GM23338 (cell line): ENCODE results near the gene TRAF3IP3. TPM values are rescaled to one million over a fixed set of nuclear protein-coding genes. Genes with fewer than 3 reads are reported as not detected.

Experiments
- ATAC-seq: fragments of 200-7000 bp; cut with Tn5 transposase; 3 replicates; pipeline ENCODE4 v1.9.1; 2020
- DNase-seq: peaks from one replicate; pipeline ENCODE4 v3.0.0-alpha.2; 2015; ENCODE audit warnings: low spot score
- H2AFZ ChIP-seq: fragments of 200-600 bp; sonication (generic); 2 replicates; pipeline ENCODE4 v1.8.0; 2016; ENCODE audit warnings: antibody characterized with exemption, mild to moderate bottlenecking, moderate library complexity
- H3F3A ChIP-seq: fragments of 200-600 bp; sonication (generic); replicated peaks from 2 replicates; pipeline ENCODE4 v1.8.0; 2017; ENCODE audit warnings: antibody characterized with exemption, mixed run types, low read depth
- H3K27ac ChIP-seq: fragments of 200-600 bp; sonication (generic); 2 replicates; pipeline ENCODE4 v1.6.1; 2016; ENCODE audit warnings: low read depth
- H3K27me3 ChIP-seq: fragments of 200-600 bp; sonication (generic); 2 replicates; pipeline ENCODE4 v1.8.0; 2016; ENCODE audit warnings: mild to moderate bottlenecking, mixed run types, moderate library complexity; ENCODE audit not compliant: insufficient read depth
- H3K36me3 ChIP-seq: fragments of 200-600 bp; sonication (generic); 2 replicates; pipeline ENCODE4 v1.8.0; 2016; ENCODE audit warnings: mild to moderate bottlenecking; ENCODE audit not compliant: insufficient read depth
- H3K4me1 ChIP-seq: fragments of 200-600 bp; sonication (generic); 2 replicates; pipeline ENCODE4 v1.8.0; 2016; ENCODE audit warnings: mild to moderate bottlenecking, moderate library complexity; ENCODE audit not compliant: insufficient read depth
- H3K4me2 ChIP-seq: fragments of 200-600 bp; sonication (generic); 2 replicates; pipeline ENCODE4 v1.7.1; 2017; ENCODE audit warnings: mixed run types
- H3K4me3 ChIP-seq: fragments of 200-600 bp; sonication (generic); 2 replicates; pipeline ENCODE4 v1.6.1; 2016; ENCODE audit warnings: mixed run types
- H3K79me2 ChIP-seq: fragments of 200-600 bp; sonication (generic); replicated peaks from 2 replicates; pipeline ENCODE4 v1.8.0; 2017; ENCODE audit warnings: mild to moderate bottlenecking; ENCODE audit not compliant: insufficient read depth
- H3K9me2 ChIP-seq: fragments of 200-600 bp; sonication (generic); 2 replicates; pipeline ENCODE4 v1.8.0; 2017; ENCODE audit not compliant: insufficient read depth
- H4K20me1 ChIP-seq: fragments of 200-600 bp; sonication (generic); replicated peaks from 2 replicates; pipeline ENCODE4 v1.8.0; 2017; ENCODE audit warnings: mild to moderate bottlenecking; ENCODE audit not compliant: insufficient read depth
- H3K27ac Mint-ChIP-seq: 2 replicates; pipeline ENCODE4 v1.8.0; 2020; ENCODE audit warnings: inconsistent platforms, mild to moderate bottlenecking, moderate library complexity, mixed read lengths
- H3K27me3 Mint-ChIP-seq: 3 replicates; pipeline ENCODE4 v1.8.0; 2022; ENCODE audit warnings: low read depth, mild to moderate bottlenecking, moderate library complexity, mixed read lengths, inconsistent platforms; ENCODE audit not compliant: insufficient read depth, poor library complexity
- H3K36me3 Mint-ChIP-seq: 3 replicates; pipeline ENCODE4 v1.8.0; 2021; ENCODE audit warnings: low read depth, mild to moderate bottlenecking, inconsistent platforms, moderate library complexity, mixed read lengths
- H3K4me1 Mint-ChIP-seq: 3 replicates; pipeline ENCODE4 v1.8.0; 2020; ENCODE audit warnings: mild to moderate bottlenecking, inconsistent platforms, mixed read lengths
- H3K4me3 Mint-ChIP-seq: 3 replicates; pipeline ENCODE4 v1.8.0; 2021; ENCODE audit warnings: moderate library complexity, mild to moderate bottlenecking, inconsistent platforms, mixed read lengths
- H3K9me3 Mint-ChIP-seq: 3 replicates; pipeline ENCODE4 v1.8.0; 2020; ENCODE audit warnings: moderate library complexity, mild to moderate bottlenecking, inconsistent platforms, mixed read lengths
- CREB1 ChIP-seq: fragments of 250-450 bp; sonication (Bioruptor Pico); IDR thresholded peaks from 2 replicates; pipeline ENCODE4 v1.5.0; 2020; ENCODE audit warnings: low read depth, mild to moderate bottlenecking, moderate library complexity
- EZH2 ChIP-seq: fragments of 200-600 bp; sonication (generic); IDR thresholded peaks from one replicate; pipeline ENCODE4 v1.8.0; 2017; ENCODE audit warnings: antibody characterized with exemption, mild to moderate bottlenecking, low read depth; ENCODE audit not compliant: unreplicated experiment
- EZH2phosphoT487 ChIP-seq: fragments of 200-600 bp; sonication (generic); IDR thresholded peaks from one replicate; pipeline ENCODE4 v1.8.1; 2018; ENCODE audit warnings: antibody characterized with exemption; ENCODE audit not compliant: unreplicated experiment
- JUNB ChIP-seq: IDR thresholded peaks from one replicate; pipeline ENCODE4 v1.6.1; 2016; ENCODE audit warnings: antibody characterized with exemption; ENCODE audit not compliant: unreplicated experiment
- NANOG ChIP-seq: IDR thresholded peaks from 2 replicates; pipeline ENCODE4 v1.6.1; 2016; ENCODE audit warnings: antibody characterized with exemption, borderline replicate concordance
- POLR2AphosphoS5 ChIP-seq: IDR thresholded peaks from 2 replicates; pipeline ENCODE4 v1.6.1; 2016; ENCODE audit warnings: antibody characterized with exemption, low read depth
- STAT1 ChIP-seq: IDR thresholded peaks from one replicate; pipeline ENCODE4 v1.6.1; 2016; ENCODE audit warnings: antibody characterized with exemption; ENCODE audit not compliant: unreplicated experiment
- ZNF114 ChIP-seq: fragments of 250-450 bp; sonication (Bioruptor Pico); IDR thresholded peaks from 2 replicates; pipeline ENCODE4 v1.5.0; 2020; ENCODE audit warnings: mild to moderate bottlenecking, moderate library complexity
- ZNF331 ChIP-seq: fragments of 250-450 bp; sonication (Bioruptor Pico); IDR thresholded peaks from 2 replicates; pipeline ENCODE4 v1.5.0; 2020; ENCODE audit warnings: low read depth, mild to moderate bottlenecking, moderate library complexity
- polyA plus RNA-seq: library from polyadenylated mRNA; unstranded; fragments of >200 nt; fragmentation: Nextera tagmentation; extraction: Ambion mirVana; gene quantifications from 2 replicates; pipeline ENCODE4 v1.2.1, GENCODE V29; 2016
- total RNA-seq: library from RNA; depleted of rRNA; stranded (reverse); fragments of >200 nt; shearing (Covaris generic); gene quantifications from 2 replicates; pipeline ENCODE4 v1.2.3, GENCODE V29; 2014
- TF ChIP-seq, protein P1 (sequence below), 2 experiments: fragments of 200-600 bp in 1 of 2; sonication (generic) in 1 of 2; conservative IDR thresholded peaks; 2 replicates each; pipeline versions ENCODE4 v1.5.1 to v1.6.1; 2016 to 2017; ENCODE audit warnings: antibody characterized with exemption in 2 of 2, low read depth in 2 of 2, mild to moderate bottlenecking in 2 of 2, moderate library complexity in 1 of 2
- TF ChIP-seq, protein P2 (sequence below): fragments of 250-450 bp; sonication (Bioruptor Pico); IDR thresholded peaks from 2 replicates; pipeline ENCODE4 v1.5.0; 2020; ENCODE audit warnings: mild to moderate bottlenecking, moderate library complexity
- TF ChIP-seq, protein P3 (sequence below): IDR thresholded peaks from one replicate; pipeline ENCODE4 v1.6.1; 2018; ENCODE audit warnings: antibody characterized with exemption; ENCODE audit not compliant: unreplicated experiment
- TF ChIP-seq, protein P4 (sequence below): IDR thresholded peaks from 2 replicates; pipeline ENCODE4 v1.6.1; 2016; ENCODE audit warnings: antibody characterized with exemption

Gene TRAF3IP3
- total and polyA plus RNA-seq, 2 experiments from 2014 or later: not detected

DNA sequence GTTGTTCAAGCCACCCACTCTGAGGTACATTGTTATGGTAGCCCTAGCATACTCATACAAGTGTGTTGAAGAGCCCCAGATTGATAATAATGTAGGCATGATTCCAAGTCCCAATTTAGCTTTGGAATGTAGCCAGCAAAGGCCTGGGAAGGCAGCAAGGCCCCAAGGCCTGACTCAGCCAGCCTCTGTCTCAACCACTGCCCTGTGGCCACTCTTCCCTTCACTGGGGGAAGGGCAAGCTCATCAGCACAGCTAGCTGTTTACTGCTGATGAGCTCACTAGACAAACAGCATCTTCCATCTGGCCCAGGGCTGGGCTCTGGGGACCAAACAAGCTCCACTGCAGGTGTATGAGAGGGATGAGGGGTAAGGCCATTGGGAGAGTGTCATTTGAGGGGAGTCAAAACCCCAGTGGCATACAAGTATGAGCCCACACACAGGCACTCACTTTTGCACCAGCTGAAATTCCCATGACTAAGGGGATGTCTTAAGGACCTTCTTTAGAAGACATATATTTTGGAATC, 52.3 kb downstream of the TRAF3IP3 start:
- H3K27me3 ChIP-seq: no peaks in the 10 kb centered on the region
- peaks cover 9% of the 10 kb centered on the region for H3K4me1 ChIP-seq
- no peak overlapping the region for H2AFZ ChIP-seq
- peaks cover 11% of the 10 kb centered on the region for H3K4me1 Mint-ChIP-seq
- H3K4me2 ChIP-seq: no peak overlapping the region
- no peak overlapping the region for H3K27ac ChIP-seq
- H3K36me3 Mint-ChIP-seq: no peaks in the 10 kb centered on the region
- no peak overlapping the region for H3K27ac Mint-ChIP-seq
- no peaks in the 10 kb centered on the region for H3K36me3 ChIP-seq
- no peaks in the 10 kb centered on the region for H3K9me3 Mint-ChIP-seq
- no peak for DNase-seq
- no peak for TF ChIP-seq EZH2phosphoT487
- no peak for TF ChIP-seq ZNF114 (CRISPR knock-in tag)
- TF ChIP-seq, protein P1, sequence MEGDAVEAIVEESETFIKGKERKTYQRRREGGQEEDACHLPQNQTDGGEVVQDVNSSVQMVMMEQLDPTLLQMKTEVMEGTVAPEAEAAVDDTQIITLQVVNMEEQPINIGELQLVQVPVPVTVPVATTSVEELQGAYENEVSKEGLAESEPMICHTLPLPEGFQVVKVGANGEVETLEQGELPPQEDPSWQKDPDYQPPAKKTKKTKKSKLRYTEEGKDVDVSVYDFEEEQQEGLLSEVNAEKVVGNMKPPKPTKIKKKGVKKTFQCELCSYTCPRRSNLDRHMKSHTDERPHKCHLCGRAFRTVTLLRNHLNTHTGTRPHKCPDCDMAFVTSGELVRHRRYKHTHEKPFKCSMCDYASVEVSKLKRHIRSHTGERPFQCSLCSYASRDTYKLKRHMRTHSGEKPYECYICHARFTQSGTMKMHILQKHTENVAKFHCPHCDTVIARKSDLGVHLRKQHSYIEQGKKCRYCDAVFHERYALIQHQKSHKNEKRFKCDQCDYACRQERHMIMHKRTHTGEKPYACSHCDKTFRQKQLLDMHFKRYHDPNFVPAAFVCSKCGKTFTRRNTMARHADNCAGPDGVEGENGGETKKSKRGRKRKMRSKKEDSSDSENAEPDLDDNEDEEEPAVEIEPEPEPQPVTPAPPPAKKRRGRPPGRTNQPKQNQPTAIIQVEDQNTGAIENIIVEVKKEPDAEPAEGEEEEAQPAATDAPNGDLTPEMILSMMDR (conservative IDR thresholded peaks at IDR 0.05; ENCODE audit: low read depth in 2 of 2): no peak
- TF ChIP-seq EZH2: no peak
- TF ChIP-seq, protein P2, sequence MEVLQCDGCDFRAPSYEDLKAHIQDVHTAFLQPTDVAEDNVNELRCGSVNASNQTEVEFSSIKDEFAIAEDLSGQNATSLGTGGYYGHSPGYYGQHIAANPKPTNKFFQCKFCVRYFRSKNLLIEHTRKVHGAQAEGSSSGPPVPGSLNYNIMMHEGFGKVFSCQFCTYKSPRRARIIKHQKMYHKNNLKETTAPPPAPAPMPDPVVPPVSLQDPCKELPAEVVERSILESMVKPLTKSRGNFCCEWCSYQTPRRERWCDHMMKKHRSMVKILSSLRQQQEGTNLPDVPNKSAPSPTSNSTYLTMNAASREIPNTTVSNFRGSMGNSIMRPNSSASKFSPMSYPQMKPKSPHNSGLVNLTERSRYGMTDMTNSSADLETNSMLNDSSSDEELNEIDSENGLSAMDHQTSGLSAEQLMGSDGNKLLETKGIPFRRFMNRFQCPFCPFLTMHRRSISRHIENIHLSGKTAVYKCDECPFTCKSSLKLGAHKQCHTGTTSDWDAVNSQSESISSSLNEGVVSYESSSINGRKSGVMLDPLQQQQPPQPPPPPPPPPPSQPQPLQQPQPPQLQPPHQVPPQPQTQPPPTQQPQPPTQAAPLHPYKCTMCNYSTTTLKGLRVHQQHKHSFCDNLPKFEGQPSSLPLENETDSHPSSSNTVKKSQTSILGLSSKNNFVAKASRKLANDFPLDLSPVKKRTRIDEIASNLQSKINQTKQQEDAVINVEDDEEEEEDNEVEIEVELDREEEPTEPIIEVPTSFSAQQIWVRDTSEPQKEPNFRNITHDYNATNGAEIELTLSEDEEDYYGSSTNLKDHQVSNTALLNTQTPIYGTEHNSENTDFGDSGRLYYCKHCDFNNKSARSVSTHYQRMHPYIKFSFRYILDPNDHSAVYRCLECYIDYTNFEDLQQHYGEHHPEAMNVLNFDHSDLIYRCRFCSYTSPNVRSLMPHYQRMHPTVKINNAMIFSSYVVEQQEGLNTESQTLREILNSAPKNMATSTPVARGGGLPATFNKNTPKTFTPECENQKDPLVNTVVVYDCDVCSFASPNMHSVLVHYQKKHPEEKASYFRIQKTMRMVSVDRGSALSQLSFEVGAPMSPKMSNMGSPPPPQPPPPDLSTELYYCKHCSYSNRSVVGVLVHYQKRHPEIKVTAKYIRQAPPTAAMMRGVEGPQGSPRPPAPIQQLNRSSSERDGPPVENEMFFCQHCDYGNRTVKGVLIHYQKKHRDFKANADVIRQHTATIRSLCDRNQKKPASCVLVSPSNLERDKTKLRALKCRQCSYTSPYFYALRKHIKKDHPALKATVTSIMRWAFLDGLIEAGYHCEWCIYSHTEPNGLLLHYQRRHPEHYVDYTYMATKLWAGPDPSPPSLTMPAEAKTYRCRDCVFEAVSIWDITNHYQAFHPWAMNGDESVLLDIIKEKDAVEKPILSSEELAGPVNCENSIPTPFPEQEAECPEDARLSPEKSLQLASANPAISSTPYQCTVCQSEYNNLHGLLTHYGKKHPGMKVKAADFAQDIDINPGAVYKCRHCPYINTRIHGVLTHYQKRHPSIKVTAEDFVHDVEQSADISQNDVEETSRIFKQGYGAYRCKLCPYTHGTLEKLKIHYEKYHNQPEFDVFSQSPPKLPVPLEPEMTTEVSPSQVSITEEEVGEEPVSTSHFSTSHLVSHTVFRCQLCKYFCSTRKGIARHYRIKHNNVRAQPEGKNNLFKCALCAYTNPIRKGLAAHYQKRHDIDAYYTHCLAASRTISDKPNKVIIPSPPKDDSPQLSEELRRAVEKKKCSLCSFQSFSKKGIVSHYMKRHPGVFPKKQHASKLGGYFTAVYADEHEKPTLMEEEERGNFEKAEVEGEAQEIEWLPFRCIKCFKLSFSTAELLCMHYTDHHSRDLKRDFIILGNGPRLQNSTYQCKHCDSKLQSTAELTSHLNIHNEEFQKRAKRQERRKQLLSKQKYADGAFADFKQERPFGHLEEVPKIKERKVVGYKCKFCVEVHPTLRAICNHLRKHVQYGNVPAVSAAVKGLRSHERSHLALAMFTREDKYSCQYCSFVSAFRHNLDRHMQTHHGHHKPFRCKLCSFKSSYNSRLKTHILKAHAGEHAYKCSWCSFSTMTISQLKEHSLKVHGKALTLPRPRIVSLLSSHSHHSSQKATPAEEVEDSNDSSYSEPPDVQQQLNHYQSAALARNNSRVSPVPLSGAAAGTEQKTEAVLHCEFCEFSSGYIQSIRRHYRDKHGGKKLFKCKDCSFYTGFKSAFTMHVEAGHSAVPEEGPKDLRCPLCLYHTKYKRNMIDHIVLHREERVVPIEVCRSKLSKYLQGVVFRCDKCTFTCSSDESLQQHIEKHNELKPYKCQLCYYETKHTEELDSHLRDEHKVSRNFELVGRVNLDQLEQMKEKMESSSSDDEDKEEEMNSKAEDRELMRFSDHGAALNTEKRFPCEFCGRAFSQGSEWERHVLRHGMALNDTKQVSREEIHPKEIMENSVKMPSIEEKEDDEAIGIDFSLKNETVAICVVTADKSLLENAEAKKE (CRISPR knock-in tag): no peak
- no peak for TF ChIP-seq STAT1
- TF ChIP-seq, protein P3, sequence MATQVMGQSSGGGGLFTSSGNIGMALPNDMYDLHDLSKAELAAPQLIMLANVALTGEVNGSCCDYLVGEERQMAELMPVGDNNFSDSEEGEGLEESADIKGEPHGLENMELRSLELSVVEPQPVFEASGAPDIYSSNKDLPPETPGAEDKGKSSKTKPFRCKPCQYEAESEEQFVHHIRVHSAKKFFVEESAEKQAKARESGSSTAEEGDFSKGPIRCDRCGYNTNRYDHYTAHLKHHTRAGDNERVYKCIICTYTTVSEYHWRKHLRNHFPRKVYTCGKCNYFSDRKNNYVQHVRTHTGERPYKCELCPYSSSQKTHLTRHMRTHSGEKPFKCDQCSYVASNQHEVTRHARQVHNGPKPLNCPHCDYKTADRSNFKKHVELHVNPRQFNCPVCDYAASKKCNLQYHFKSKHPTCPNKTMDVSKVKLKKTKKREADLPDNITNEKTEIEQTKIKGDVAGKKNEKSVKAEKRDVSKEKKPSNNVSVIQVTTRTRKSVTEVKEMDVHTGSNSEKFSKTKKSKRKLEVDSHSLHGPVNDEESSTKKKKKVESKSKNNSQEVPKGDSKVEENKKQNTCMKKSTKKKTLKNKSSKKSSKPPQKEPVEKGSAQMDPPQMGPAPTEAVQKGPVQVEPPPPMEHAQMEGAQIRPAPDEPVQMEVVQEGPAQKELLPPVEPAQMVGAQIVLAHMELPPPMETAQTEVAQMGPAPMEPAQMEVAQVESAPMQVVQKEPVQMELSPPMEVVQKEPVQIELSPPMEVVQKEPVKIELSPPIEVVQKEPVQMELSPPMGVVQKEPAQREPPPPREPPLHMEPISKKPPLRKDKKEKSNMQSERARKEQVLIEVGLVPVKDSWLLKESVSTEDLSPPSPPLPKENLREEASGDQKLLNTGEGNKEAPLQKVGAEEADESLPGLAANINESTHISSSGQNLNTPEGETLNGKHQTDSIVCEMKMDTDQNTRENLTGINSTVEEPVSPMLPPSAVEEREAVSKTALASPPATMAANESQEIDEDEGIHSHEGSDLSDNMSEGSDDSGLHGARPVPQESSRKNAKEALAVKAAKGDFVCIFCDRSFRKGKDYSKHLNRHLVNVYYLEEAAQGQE: no peak
- no peak for TF ChIP-seq CREB1 (CRISPR knock-in tag)
- no peak for TF ChIP-seq NANOG
- TF ChIP-seq, protein P4, sequence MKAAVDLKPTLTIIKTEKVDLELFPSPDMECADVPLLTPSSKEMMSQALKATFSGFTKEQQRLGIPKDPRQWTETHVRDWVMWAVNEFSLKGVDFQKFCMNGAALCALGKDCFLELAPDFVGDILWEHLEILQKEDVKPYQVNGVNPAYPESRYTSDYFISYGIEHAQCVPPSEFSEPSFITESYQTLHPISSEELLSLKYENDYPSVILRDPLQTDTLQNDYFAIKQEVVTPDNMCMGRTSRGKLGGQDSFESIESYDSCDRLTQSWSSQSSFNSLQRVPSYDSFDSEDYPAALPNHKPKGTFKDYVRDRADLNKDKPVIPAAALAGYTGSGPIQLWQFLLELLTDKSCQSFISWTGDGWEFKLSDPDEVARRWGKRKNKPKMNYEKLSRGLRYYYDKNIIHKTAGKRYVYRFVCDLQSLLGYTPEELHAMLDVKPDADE: no peak
- no peak for TF ChIP-seq ZNF331 (CRISPR knock-in tag)
- TF ChIP-seq POLR2AphosphoS5: no peak
- no peak for TF ChIP-seq JUNB
- no peaks in the 10 kb centered on the region for H3K9me2 ChIP-seq
- H4K20me1 ChIP-seq: no peaks in the 10 kb centered on the region; the same call in 1 of the 2 replicates
- no peak overlapping the region for H3K4me3 ChIP-seq
- peaks cover 11% of the 10 kb centered on the region for H3K79me2 ChIP-seq
- no peak for ATAC-seq
- H3K27me3 Mint-ChIP-seq: peaks cover 3% of the 10 kb centered on the region
- H3K4me3 Mint-ChIP-seq: no peak overlapping the region
- no peaks in the 10 kb centered on the region for H3F3A ChIP-seq
